Measurements from ENCODE around the gene DELE1.

The DELE1 gene, protein sequence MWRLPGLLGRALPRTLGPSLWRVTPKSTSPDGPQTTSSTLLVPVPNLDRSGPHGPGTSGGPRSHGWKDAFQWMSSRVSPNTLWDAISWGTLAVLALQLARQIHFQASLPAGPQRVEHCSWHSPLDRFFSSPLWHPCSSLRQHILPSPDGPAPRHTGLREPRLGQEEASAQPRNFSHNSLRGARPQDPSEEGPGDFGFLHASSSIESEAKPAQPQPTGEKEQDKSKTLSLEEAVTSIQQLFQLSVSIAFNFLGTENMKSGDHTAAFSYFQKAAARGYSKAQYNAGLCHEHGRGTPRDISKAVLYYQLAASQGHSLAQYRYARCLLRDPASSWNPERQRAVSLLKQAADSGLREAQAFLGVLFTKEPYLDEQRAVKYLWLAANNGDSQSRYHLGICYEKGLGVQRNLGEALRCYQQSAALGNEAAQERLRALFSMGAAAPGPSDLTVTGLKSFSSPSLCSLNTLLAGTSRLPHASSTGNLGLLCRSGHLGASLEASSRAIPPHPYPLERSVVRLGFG

DNA sequence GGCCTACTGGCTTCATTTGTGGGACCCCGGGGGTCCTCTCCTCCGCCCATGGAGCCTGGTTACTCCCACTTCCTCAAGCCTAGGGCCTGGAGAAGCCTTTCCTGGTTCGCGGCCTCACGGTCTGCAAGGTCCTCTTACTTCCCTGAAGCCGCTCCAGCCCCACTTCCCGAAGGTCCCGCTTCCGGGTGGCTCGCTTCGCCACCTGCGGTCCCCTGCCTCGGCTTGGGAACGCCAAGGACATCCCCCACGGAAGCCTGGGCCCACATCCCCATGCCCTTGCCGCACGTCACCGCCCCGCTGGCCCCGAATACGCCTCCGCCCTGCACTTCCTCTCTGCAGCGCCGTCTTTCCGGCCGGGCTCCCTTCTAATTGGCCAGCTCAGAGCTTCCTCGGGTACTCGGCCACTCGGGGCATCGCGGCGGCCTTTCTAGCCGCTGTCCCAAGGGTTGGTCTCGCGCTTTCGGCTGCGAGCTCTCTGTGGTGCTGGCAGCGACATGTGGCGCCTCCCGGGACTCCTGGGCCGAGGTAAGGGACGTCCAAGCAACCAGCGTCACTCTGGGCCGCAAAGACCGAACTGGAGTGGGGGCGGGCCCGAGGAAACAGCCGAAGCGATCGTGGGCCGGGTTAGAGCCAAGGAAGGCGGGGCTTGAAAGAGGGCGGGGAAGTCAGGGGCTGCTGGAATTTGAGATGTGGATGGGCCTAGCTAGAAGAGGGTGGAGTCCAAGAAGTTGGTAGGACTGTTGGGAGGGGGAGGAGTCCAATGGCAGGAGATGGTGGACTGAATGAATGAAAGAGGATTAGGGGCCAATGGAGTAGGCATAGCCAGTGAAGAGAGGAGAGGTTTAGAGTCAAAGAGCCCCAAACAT, at the start of gene DELE1:
DELE1 (plus strand) TSS at position 424 of the 866 bp plus-strand sequence; CDS start at position 495, 71 bp downstream.
- DNase-seq = peak; percentile 97

DNA sequence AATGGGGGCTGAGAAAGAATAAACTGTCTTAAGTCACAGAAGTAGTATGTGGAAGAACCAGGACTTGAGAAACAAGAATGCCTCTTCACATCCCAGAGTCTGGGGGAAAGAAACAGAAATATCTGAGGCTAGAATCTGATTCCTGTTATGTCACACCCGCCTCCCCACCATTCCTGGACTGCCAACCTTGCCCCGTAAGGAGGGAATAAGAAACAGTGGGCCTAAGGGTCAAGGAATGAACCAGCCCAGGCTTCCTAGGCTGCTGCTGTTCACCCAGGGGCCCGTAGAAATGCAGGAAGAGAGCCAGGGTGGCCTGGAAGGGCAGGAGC, 49.8 kb upstream of the DELE1 start:
- no peak for DNase-seq

DNA sequence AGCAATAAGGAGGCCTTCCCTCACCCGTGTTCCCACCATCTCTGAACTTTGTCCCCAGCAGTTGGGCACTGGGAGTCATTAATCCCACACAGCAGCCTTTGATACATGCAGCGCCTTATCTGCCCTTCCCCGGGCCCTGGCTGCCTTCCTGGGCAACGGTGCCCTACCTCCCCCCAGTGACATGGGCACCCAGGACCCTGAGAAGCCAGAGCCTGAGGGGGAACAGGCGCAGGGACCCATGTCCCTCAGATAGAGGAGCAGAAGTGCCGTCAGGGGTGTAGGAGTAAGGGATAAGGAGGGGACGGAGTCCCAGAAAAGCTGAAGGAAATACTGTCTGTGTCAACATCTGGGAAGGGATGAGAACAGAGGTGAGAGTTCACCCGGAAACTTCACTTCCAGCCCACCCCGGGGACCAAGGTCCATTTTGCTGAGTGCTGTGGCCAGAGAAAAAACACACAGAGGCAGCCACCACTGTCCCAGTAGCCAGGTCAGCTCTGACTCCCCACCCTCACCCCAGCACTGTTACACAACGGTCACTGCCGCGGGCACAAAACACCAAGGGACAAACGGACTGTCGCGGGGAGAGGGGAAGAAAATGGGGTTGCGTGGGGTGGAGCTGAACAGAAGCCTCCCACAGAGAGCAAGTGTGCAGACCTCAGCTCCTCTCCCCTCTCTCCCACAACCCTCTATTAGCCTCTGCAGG, 49.3 kb upstream of the DELE1 start:
- DNase-seq = peak; percentile 13 to 16

DNA sequence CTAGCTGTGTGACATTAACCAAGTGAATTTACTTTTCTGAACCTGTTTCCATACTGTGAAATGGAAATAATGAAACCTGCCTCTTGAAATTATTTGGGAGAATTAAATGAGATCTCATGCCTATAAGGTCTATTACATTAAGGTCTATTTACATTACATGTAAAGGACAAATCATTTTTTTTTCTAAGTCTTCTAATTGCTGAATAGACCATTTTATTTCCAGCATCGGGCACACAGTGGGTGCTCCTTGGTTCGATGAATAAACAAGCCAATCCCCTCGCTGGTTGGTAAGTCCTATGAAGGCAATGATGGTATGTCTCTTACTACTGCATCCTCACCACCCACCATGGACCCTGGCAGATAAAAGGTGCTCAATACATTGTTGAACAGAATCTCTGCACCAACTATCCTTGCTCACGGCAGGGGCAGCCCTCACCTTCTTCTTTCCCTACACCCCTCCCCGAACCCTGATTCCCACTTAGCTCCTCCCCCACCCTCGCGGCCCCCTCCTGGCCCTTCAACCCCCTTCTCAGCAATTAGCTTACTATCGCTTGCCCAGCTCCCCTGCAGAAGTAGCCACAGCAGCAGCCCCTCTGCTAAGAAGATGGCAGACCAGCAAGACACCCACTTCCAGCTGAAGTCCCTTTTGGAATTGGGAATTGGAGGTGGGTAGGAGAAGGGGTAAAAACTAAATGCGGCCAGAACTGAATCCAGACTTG, 48.5 kb upstream of the DELE1 start:
- peak in 1 of 2 experiments; percentile 19 for DNase-seq

DNA sequence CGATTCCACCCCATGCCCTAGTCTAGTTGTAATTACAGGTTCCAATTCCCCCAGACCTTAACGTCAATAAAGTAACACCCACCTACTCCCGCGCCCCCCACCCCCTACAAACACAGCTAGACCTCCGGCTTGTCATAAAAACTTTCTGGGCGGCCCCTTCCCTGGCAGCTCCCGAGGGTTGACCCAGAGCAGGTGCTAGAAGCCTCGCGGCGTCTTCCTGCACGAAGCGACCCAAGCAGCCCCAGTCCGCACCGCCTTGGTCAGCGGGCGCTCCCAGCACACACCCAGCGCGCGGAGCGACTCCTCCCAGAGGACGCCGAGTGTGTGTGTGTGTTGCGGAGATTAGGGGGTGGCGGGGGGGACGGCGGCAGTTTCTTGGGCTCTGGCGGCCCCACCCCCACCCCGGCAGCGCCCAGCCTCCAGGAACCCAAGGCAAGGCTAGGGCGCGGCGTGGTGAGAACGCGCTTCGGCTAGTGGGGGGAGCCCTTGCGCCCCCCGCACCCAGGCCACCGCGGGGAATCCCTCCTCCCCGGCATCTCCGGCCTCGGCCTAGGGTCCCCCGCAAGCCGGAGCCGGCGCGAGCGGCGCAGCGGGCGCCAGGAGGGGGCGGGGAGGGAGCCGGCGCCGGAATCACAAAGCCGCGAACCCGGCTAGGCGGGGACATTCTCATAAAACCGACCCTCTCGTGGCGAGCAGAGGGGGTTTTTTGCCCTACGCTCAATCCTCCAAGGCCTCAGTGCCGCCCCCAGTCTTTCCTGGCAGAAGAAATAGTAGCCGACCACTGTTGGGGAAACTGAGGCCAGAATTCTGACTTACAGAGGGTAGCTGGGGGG, 47.7 kb upstream of the DELE1 start:
- peak in 1 of 2 experiments; percentile 23 for DNase-seq

DNA sequence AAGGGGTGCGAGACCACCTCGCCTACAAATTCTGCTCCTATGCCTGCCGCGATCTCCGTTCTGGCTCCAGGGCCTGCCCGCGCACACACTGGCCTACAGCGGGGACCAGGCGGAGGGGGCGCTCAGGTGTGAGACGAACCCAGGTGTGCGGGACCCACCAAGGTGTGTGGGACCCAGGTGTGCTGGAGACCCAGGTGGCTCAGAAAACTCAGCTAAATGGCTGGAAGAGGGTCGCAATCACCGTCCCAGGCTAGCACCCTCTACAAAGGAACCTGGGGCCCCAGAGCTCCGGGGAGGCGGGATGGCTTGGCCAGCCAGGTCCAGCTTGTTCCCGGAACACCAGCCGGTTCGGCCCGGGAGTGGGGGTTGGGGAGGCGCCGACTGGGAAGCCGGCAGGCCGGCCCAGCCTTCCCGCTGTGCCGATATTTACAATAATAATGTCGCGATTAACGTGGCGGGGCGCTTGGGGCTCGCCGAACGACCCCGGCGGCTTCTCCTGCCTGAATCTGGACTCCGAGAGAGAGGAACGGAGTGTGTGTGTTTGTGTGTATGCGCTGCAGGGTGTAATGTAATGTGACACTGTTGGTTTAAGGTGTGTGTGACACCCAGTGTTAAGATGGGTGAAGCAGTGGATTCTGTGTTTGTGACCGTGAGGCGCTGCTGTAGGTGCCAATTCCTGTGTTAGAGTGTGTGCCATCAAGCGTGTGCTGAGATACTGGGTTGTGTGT, 46.9 kb upstream of the DELE1 start:
- peak in 1 of 2 experiments; percentile 37 for DNase-seq

- peak; percentile 51 to 58 for DNase-seq
Measured at GRCh38 chr5:141877356-141878185, 46.1 kb upstream of the DELE1 start.

DNA sequence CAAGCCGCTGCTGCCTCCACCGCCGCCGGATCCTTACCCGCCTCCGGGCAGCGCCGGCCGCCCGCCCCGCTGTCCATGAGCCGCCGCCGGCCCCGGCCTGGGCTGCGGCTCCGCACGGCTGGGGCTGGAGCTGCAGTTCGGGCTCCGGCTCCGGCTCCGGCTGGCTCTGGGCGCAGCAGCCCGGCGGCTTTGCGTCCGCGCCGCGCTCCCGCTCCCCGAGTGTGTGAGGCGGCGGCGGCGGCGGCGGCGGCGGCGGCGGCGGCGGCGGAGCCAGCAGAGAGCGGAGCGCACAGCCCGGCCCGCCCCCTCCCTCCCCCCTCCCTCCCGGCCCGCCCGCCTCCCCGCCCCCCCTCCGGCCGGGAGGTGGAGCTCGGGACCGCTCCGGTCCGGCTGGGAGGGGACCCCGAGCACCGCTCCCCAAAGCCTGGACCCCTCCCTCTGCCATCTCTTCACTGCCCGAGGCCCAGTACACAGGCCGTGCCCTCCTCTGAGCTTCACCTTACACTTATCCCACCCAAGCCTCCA, 45.4 kb upstream of the DELE1 start, which contains the start of gene PCDH1:
PCDH1 (minus strand) TSS at position 225 of the 525 bp plus-strand sequence; CDS start at position 77, 148 bp downstream.
- DNase-seq = peak in 1 of 2 experiments; percentile 39

DNA sequence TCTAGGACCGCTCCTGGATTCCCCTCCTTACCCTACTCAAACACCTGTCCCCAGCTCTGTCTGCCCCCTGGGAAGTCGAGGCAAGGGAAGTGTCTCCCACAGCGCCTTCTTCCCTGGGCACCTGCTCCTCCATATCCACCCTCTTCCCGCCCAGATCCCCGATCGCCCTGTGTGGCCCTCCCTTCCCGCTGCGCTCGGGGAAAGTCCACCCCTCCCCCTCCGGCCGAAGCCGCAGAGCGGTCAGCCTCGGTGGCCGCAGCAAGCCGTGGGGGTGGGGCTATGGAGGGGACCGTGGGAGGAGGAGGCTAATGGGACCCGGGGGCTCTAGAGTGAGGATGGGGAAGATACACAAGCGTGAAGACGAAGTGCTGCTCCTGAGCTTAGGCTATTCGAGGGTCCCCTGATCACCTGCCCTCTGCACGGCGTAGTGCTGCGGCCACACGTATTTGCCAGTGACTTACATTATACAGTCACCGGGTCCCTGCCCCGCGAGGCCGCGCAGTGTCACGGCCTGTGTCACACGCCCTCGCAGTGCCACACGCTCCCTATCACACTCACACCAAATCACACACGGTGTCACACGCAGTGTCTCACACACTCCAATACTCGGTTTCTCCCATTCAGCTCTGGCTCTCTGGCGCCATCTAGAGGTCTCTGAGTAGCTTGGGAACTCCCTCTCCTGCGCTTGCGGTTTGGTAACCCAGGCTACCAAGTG, 44.8 kb upstream of the DELE1 start:
- DNase-seq = peak; percentile 90 to 95

GRCh38 chr5:141879426-141879759, 44.3 kb upstream of the DELE1 start:
- no peak for DNase-seq

GRCh38 chr5:141879941-141880738, 43.5 kb upstream of the DELE1 start:
- DNase-seq = no peak

- DNase-seq = peak in 1 of 2 experiments; percentile 13
Measured at GRCh38 chr5:141880961-141881801, 42.5 kb upstream of the DELE1 start.

GRCh38 chr5:141881886-141882285, 41.8 kb upstream of the DELE1 start:
- DNase-seq = no peak

DNA sequence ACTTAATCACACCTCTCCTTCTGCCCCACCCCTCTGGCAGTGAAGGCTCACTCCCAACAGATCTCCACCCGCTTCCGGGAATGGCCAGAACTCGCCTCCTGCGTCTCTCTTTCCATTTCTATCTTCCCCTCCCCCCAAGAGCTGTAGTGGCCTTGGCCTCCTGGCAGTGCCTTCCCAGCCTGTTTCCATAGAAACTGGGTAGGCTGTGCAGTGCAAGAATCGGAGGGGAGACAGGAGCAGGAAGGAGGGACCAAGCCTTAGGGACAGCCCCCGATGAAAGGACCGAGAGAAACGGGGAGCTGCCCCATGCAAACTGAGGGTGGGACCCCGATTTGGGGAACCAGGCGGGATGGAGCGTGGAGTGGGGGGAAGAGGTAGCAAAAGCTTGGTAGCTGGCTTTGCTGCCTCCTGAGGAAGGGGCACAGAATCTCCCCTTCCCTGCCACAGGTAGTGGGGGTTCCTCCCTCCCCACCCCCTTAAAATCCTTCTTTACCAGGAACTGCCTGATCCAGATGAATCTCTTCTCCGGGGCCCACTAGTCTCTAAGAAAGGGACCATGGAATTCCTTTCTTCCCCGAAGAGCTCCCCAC, 41.0 kb upstream of the DELE1 start:
- peak in 1 of 2 experiments; percentile 13 for DNase-seq

- DNase-seq = peak; percentile 44 to 49
Measured at GRCh38 chr5:141883184-141883891, 40.3 kb upstream of the DELE1 start.

DNA sequence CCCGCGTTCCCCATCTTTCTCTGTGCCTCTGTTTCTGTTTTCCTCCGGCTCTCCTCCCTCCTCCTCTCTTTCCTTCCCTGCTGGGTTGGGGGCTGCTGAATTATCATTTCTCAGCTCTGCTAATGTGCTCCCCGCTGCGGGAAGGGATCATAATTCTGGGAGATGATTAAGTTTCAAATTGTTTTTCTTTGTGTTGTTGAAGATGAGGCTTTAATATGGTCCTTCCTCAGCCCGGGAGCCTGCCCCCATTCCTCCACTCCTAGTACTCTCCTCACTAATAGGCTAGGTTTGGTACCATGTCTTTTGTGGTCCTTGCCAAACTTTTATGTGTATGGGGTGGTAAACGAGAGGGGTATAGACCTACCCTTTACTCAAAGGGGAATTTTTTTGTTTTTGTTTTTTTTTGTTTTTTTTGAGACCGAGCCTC, 39.8 kb upstream of the DELE1 start:
- DNase-seq = no peak
